Measurements from ENCODE around the gene C12orf42. TPM values are rescaled to one million over a fixed set of nuclear protein-coding genes. Genes with fewer than 3 reads are reported as not detected.

Gene C12orf42
- total and polyA plus RNA-seq, 4 donors = 0.14 to 0.17 TPM; not detected in 2

- no peak for TF ChIP-seq NR2F2 (IDR thresholded peaks at IDR 0.05)
- TF ChIP-seq, protein P1, sequence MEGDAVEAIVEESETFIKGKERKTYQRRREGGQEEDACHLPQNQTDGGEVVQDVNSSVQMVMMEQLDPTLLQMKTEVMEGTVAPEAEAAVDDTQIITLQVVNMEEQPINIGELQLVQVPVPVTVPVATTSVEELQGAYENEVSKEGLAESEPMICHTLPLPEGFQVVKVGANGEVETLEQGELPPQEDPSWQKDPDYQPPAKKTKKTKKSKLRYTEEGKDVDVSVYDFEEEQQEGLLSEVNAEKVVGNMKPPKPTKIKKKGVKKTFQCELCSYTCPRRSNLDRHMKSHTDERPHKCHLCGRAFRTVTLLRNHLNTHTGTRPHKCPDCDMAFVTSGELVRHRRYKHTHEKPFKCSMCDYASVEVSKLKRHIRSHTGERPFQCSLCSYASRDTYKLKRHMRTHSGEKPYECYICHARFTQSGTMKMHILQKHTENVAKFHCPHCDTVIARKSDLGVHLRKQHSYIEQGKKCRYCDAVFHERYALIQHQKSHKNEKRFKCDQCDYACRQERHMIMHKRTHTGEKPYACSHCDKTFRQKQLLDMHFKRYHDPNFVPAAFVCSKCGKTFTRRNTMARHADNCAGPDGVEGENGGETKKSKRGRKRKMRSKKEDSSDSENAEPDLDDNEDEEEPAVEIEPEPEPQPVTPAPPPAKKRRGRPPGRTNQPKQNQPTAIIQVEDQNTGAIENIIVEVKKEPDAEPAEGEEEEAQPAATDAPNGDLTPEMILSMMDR (IDR thresholded peaks at IDR 0.05; ENCODE audit: low read depth, low read length, missing input control) = no peak
- no peak for TF ChIP-seq EGR1 (IDR thresholded peaks at IDR 0.05; ENCODE audit: low read depth in 2 of 2)
- TF ChIP-seq JUND (IDR thresholded peaks at IDR 0.05) = no peak
- TF ChIP-seq RXRA (IDR thresholded peaks at IDR 0.05) = no peak
Observed at GRCh38 chr12:103482365-103482764, 13.4 kb downstream of the C12orf42 start (continued).

DNA sequence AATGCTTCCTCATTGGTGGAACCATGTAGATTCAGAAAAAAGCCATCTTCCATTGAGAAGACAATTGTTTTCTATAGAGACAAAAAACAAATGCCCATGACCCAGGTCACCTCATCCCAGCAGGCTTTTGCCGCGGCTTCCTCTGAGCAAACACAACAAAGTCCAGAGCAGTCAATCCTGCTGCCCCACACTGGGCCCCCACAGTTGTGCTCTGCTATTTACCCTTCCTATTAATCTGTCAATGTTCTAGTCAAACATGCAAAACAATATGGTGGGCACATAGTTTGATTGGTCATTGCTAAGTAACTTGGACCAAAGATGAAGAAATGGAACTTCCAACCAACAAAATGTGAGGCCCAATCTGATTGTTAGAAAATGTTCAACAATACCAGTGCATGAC, 20.7 kb downstream of the C12orf42 start:
- TF ChIP-seq FOXA2 (IDR thresholded peaks at IDR 0.05) = no peak
- no peak for TF ChIP-seq TAF1 (conservative IDR thresholded peaks at IDR 0.05)
- TF ChIP-seq MAX (IDR thresholded peaks at IDR 0.05) = no peak
- TF ChIP-seq HNF4A (conservative IDR thresholded peaks at IDR 0.05) = no peak
- no peak for TF ChIP-seq JUND (IDR thresholded peaks at IDR 0.05)
- TF ChIP-seq HNF4G (IDR thresholded peaks at IDR 0.05) = no peak
- no peak for TF ChIP-seq GABPA (IDR thresholded peaks at IDR 0.05 in 1 of 2, conservative IDR thresholded peaks at IDR 0.05 in 1 of 2)
- TF ChIP-seq FOXA1 (IDR thresholded peaks at IDR 0.05) = no peak
- no peak for TF ChIP-seq ZBTB33 (IDR thresholded peaks at IDR 0.05)
- TF ChIP-seq NR2F2 (IDR thresholded peaks at IDR 0.05) = no peak
- TF ChIP-seq, protein P2, sequence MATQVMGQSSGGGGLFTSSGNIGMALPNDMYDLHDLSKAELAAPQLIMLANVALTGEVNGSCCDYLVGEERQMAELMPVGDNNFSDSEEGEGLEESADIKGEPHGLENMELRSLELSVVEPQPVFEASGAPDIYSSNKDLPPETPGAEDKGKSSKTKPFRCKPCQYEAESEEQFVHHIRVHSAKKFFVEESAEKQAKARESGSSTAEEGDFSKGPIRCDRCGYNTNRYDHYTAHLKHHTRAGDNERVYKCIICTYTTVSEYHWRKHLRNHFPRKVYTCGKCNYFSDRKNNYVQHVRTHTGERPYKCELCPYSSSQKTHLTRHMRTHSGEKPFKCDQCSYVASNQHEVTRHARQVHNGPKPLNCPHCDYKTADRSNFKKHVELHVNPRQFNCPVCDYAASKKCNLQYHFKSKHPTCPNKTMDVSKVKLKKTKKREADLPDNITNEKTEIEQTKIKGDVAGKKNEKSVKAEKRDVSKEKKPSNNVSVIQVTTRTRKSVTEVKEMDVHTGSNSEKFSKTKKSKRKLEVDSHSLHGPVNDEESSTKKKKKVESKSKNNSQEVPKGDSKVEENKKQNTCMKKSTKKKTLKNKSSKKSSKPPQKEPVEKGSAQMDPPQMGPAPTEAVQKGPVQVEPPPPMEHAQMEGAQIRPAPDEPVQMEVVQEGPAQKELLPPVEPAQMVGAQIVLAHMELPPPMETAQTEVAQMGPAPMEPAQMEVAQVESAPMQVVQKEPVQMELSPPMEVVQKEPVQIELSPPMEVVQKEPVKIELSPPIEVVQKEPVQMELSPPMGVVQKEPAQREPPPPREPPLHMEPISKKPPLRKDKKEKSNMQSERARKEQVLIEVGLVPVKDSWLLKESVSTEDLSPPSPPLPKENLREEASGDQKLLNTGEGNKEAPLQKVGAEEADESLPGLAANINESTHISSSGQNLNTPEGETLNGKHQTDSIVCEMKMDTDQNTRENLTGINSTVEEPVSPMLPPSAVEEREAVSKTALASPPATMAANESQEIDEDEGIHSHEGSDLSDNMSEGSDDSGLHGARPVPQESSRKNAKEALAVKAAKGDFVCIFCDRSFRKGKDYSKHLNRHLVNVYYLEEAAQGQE (IDR thresholded peaks at IDR 0.05) = no peak
- no peak for TF ChIP-seq ATF3 (IDR thresholded peaks at IDR 0.05)
- no peak for TF ChIP-seq EGR1 (IDR thresholded peaks at IDR 0.05; ENCODE audit: low read depth in 2 of 2)
- no peak for TF ChIP-seq YY1 (IDR thresholded peaks at IDR 0.05)
- TF ChIP-seq SP1 (IDR thresholded peaks at IDR 0.05) = no peak
- Histone ChIP-seq H3K36me3 (ENCODE audit: control insufficient read depth in 4 of 4, insufficient read depth in 3 of 4, low read depth in 1 of 4, low read length in 3 of 4) (no peaks in the 10 kb centered on the region), H3K4me3 (ENCODE audit: low read depth in 1 of 3, low read length in 3 of 3) (no peak overlapping the region), H3K9me3 (ENCODE audit: control insufficient read depth in 4 of 4, low read length in 3 of 4) (peaks cover 0 to 5% (median 1%) of the 10 kb centered on the region in 4 donors), H3K4me1 (ENCODE audit: control insufficient read depth in 4 of 4, insufficient read depth in 4 of 4, low read length in 3 of 4) (no peaks in the 10 kb centered on the region), H3K27me3 (ENCODE audit: control insufficient read depth in 4 of 4, insufficient read depth in 4 of 4, low read length in 3 of 4) (peaks cover 0 to 2% (median 0%) of the 10 kb centered on the region in 4 donors), H3K9ac (ENCODE audit: low read depth in 1 of 2, low read length in 2 of 2) (no peak overlapping the region), H3K27ac (ENCODE audit: low read depth in 1 of 2, low read length in 2 of 2) (no peak overlapping the region)
- WGBS = 25% methylated on average over 2 of the region's 2 CpGs
- DNase-seq (ENCODE audit: low spot score) = no peak

Measured in liver (tissue), 9 donors.